Measurements from ENCODE around the gene SMPX. TPM values are rescaled to one million over a fixed set of nuclear protein-coding genes. Genes with fewer than 3 reads are reported as not detected.

SMPX gene
- total and polyA plus RNA-seq, 12 donors: 171 to 894 (median 696) TPM

GRCh38 chrX:21730026-21730425 is 27.9 kb downstream of the SMPX start:
- no peak overlapping the region for H3K27ac ChIP-seq
- intact Hi-C loops (cut with DNase I): loop anchor here in 1 of 10 donors (10.0 kb wide), 1 partner anchor 1205 kb away; no protein-coding TSS in a partner anchor

GRCh38 chrX:21728276-21728968 is 29.5 kb downstream of the SMPX start:
- Histone ChIP-seq H3K9me3 (no peaks in the 10 kb centered on the region), H3K36me3 (no peaks in the 10 kb centered on the region), H3K4me3 (no peak overlapping the region), H3K27ac (no peak overlapping the region), H3K4me1 (peaks cover 0 to 24% (median 3%) of the 10 kb centered on the region in 9 donors), H3K27me3 (peaks cover 0 to 18% (median 0%) of the 10 kb centered on the region in 7 donors)
- DNase-seq: no peak
- no peak for ATAC-seq
- TF ChIP-seq CTCF (IDR thresholded peaks at IDR 0.05): no peak
- 43 to 57% methylated on average over 3 of the region's 3 CpGs for WGBS, 2 donors
- intact Hi-C loops (cut with DNase I): loop anchor here in 2 of 10 donors (2.0 to 10.0 kb wide), 2 partner anchors 22 to 1204 kb away; no protein-coding TSS in a partner anchor

More at GRCh38 chrX:21730026-21730425, 27.9 kb downstream of the SMPX start:
- ATAC-seq (no peak), DNase-seq (no peak)
- TF ChIP-seq CTCF (IDR thresholded peaks at IDR 0.05): no peak
- no peaks in the 10 kb centered on the region for H3K36me3 ChIP-seq
- H3K9me3 ChIP-seq: no peaks in the 10 kb centered on the region
- H3K4me1 ChIP-seq: peaks cover 0 to 24% (median 3%) of the 10 kb centered on the region in 9 donors
- no peak overlapping the region for H3K4me3 ChIP-seq
- peaks cover 0 to 31% (median 0%) of the 10 kb centered on the region in 7 donors for H3K27me3 ChIP-seq

GRCh38 chrX:21725916-21726315 is 32.0 kb downstream of the SMPX start:
- intact Hi-C loops (cut with DNase I): loop anchor here in 1 of 10 donors (10.0 kb wide), 1 partner anchor 1201 kb away; no protein-coding TSS in a partner anchor
- no peak for DNase-seq
- WGBS, 2 donors: 46 to 55% methylated on average over 6 of the region's 6 CpGs
- Histone ChIP-seq H3K4me1 (peaks cover 0 to 24% (median 3%) of the 10 kb centered on the region in 9 donors), H3K27me3 (peaks cover 0 to 9% (median 0%) of the 10 kb centered on the region in 7 donors), H3K27ac (peak overlapping the region in 2 of 10 donors; percentile 31 to 39), H3K36me3 (no peaks in the 10 kb centered on the region), H3K9me3 (no peaks in the 10 kb centered on the region), H3K4me3 (no peak overlapping the region)
- no peak for TF ChIP-seq CTCF (IDR thresholded peaks at IDR 0.05)
- peak in 5 of 8 donors; percentile 30 to 73 (median 51) for ATAC-seq

- H3K27ac ChIP-seq: peak overlapping the region in 1 of 10 donors; percentile 39
- WGBS, 2 donors: 11 to 16% methylated on average over 2 of the region's 2 CpGs
Observed at GRCh38 chrX:21725496-21725895, 32.4 kb downstream of the SMPX start.

More at GRCh38 chrX:21725496-21725895, 32.4 kb downstream of the SMPX start:
- TF ChIP-seq CTCF (IDR thresholded peaks at IDR 0.05): peak in 5 of 9 donors; percentile 14 to 31 (median 26)
- Histone ChIP-seq H3K36me3 (no peaks in the 10 kb centered on the region), H3K4me3 (no peak overlapping the region), H3K4me1 (peaks cover 0 to 24% (median 3%) of the 10 kb centered on the region in 9 donors), H3K9me3 (no peaks in the 10 kb centered on the region), H3K27me3 (peaks cover 0 to 9% (median 0%) of the 10 kb centered on the region in 7 donors)
- DNase-seq (no peak), ATAC-seq (no peak)
- intact Hi-C loops (cut with DNase I): loop anchor here in 1 of 10 donors (10.0 kb wide), 1 partner anchor 1201 kb away; no protein-coding TSS in a partner anchor
